A549 (cell line): Measurements from ENCODE around the gene ATXN7. TPM values are rescaled to one million over a fixed set of nuclear protein-coding genes. Genes with fewer than 3 reads are reported as not detected.

Source experiments
- ATAC-seq, 2 experiments: fragments of 200-7000 bp in 1 of 2; fragments of >200 bp in 1 of 2; cut with Nextera tagmentation in 1 of 2; cut with Tn5 transposase in 1 of 2; 3 replicates each; pipeline versions ENCODE4 v1.8.0 to v1.9.1; 2018 to 2020; ENCODE audit warnings: mild to moderate bottlenecking in 1 of 2, moderate library complexity in 1 of 2
- CTCF ChIA-PET: fragments of 300-600 bp; sonication (Branson Sonifier 250); formaldehyde crosslinking; extraction: SDS; loops from one replicate; lab custom pipeline; 2021; ENCODE audit warnings: antibody characterized with exemption, inconsistent platforms; lab: Yijun Ruan, JAX
- POLR2A ChIA-PET: fragments of 350-600 bp; formaldehyde crosslinking; extraction: SDS; loops from one replicate; lab custom pipeline; 2021; ENCODE audit warnings: antibody characterized with exemption, inconsistent platforms; lab: Yijun Ruan, JAX
- DNase-seq, 2 experiments: peaks; one replicate each; pipeline versions ENCODE4 v3.0.0 to v3.0.0-alpha.2; 2011 to 2016; ENCODE audit warnings: low read depth in 1 of 2, low spot score in 1 of 2
- FAIRE-seq: peaks from 2 replicates; lab custom pipeline; 2011; peaks lifted over from hg19 to GRCh38; lab: Jason Lieb, UNC
- H3K27ac ChIP-seq, 2 experiments: fragments of >200 bp; sonication (Bioruptor Twin); formaldehyde crosslinking; 3 replicates each; pipeline ENCODE4 v1.5.1; 2016 to 2017
- H3K4me1 ChIP-seq: fragments of >200 bp; sonication (Bioruptor Twin); formaldehyde crosslinking; 3 replicates; pipeline ENCODE4 v1.6.1; 2016
- H3K4me2 ChIP-seq: fragments of >200 bp; sonication (Bioruptor Twin); formaldehyde crosslinking; 3 replicates; pipeline ENCODE4 v1.6.1; 2016
- H3K4me3 ChIP-seq: fragments of >200 bp; sonication (Bioruptor Twin); formaldehyde crosslinking; 3 replicates; pipeline ENCODE4 v1.5.1; 2016
- H3K9me3 ChIP-seq: fragments of >200 bp; sonication (Bioruptor Twin); formaldehyde crosslinking; 3 replicates; pipeline ENCODE4 v1.6.1; 2016
- ATOH8 ChIP-seq: fragments of 250-450 bp; sonication (Bioruptor Pico); IDR thresholded peaks from 2 replicates; pipeline ENCODE4 v1.5.0; 2020; ENCODE audit warnings: low read depth, mild to moderate bottlenecking, moderate library complexity
- CBX2 ChIP-seq: fragments of 200-600 bp; sonication (generic); IDR thresholded peaks from 2 replicates; pipeline ENCODE4 v1.6.1; 2016; ENCODE audit warnings: low read depth, mild to moderate bottlenecking, borderline replicate concordance
- CHD2 ChIP-seq: fragments of 150-350 bp; IDR thresholded peaks from 2 replicates; pipeline ENCODE4 v1.6.1; 2014; ENCODE audit warnings: low read length; ENCODE audit not compliant: partially characterized antibody
- CHD4 ChIP-seq: fragments of 200-600 bp; sonication (generic); IDR thresholded peaks from 2 replicates; pipeline ENCODE4 v1.6.1; 2016; ENCODE audit warnings: antibody characterized with exemption, mild to moderate bottlenecking, borderline replicate concordance
- E2F6 ChIP-seq: IDR thresholded peaks from 2 replicates; pipeline ENCODE4 v1.6.1; 2012; ENCODE audit warnings: low read depth, borderline replicate concordance
- EHF ChIP-seq: fragments of 250-450 bp; sonication (Bioruptor Pico); IDR thresholded peaks from 2 replicates; pipeline ENCODE4 v1.5.0; 2020; ENCODE audit warnings: mild to moderate bottlenecking
- EHMT2 ChIP-seq: fragments of 200-600 bp; sonication (generic); IDR thresholded peaks from 2 replicates; pipeline ENCODE4 v1.6.1; 2016; ENCODE audit warnings: antibody characterized with exemption, low read depth, mild to moderate bottlenecking, moderate library complexity
- ESRRA ChIP-seq: fragments of 150-350 bp; IDR thresholded peaks from 2 replicates; pipeline ENCODE4 v1.6.1; 2014; ENCODE audit warnings: mild to moderate bottlenecking, low read length, borderline replicate concordance
- FOSB ChIP-seq: fragments of 250-450 bp; sonication (Bioruptor Pico); IDR thresholded peaks from 2 replicates; pipeline ENCODE4 v1.5.0; 2020; ENCODE audit warnings: mild to moderate bottlenecking, moderate library complexity
- FOSL2 ChIP-seq, 2 experiments: fragments of 450-650 bp in 1 of 2; fragments of >200 bp in 1 of 2; sonication (Bioruptor Twin) in 1 of 2; formaldehyde crosslinking; IDR thresholded peaks; 2 replicates each; pipeline versions ENCODE4 v1.5.0 to v1.6.1; 2016 to 2020; ENCODE audit warnings: mild to moderate bottlenecking in 1 of 2, moderate library complexity in 1 of 2
- FOXS1 ChIP-seq: fragments of 250-450 bp; sonication (Bioruptor Pico); IDR thresholded peaks from 2 replicates; pipeline ENCODE4 v1.5.0; 2020; ENCODE audit warnings: mild to moderate bottlenecking, moderate library complexity
- HOXB13 ChIP-seq: fragments of 250-450 bp; sonication (Bioruptor Pico); IDR thresholded peaks from 2 replicates; pipeline ENCODE4 v1.5.0; 2020; ENCODE audit warnings: low read depth, mild to moderate bottlenecking, moderate library complexity
- KDM1A ChIP-seq: fragments of 200-600 bp; sonication (generic); IDR thresholded peaks from 2 replicates; pipeline ENCODE4 v1.6.1; 2016; ENCODE audit warnings: low read depth, mild to moderate bottlenecking
- MYC ChIP-seq: IDR thresholded peaks from 2 replicates; pipeline ENCODE4 v1.6.1; 2012; ENCODE audit warnings: mild to moderate bottlenecking, inconsistent platforms, low read length, improper control_type of control experiment, borderline replicate concordance
- NR3C1 ChIP-seq: fragments of >200 bp; sonication (Bioruptor Twin); formaldehyde crosslinking; IDR thresholded peaks from 3 replicates; pipeline ENCODE4 v1.6.1; 2017
- PBX3 ChIP-seq: IDR thresholded peaks from 2 replicates; pipeline ENCODE4 v1.6.1; 2012
- PHF8 ChIP-seq: fragments of 200-600 bp; sonication (generic); IDR thresholded peaks from 2 replicates; pipeline ENCODE4 v1.6.1; 2016; ENCODE audit warnings: low read depth, mild to moderate bottlenecking, antibody characterized with exemption, moderate library complexity, borderline replicate concordance
- POLR2AphosphoS2 ChIP-seq: conservative IDR thresholded peaks from 2 replicates; pipeline ENCODE4 v1.6.1; 2012; ENCODE audit warnings: low read length, improper control_type of control experiment, inconsistent platforms
- RAD21 ChIP-seq, 2 experiments: fragments of >200 bp in 1 of 2; sonication (Bioruptor Twin) in 1 of 2; formaldehyde crosslinking in 1 of 2; IDR thresholded peaks in 1 of 2; conservative IDR thresholded peaks in 1 of 2; 2 replicates in 1 of 2; 3 replicates in 1 of 2; pipeline ENCODE4 v1.6.1; 2012 to 2018; ENCODE audit warnings: inconsistent platforms in 1 of 2
- RARB ChIP-seq: fragments of 250-450 bp; sonication (Bioruptor Pico); IDR thresholded peaks from 2 replicates; pipeline ENCODE4 v1.8.0; 2021; ENCODE audit warnings: mild to moderate bottlenecking, moderate library complexity
- RCOR1 ChIP-seq: fragments of 150-350 bp; IDR thresholded peaks from 2 replicates; pipeline ENCODE4 v1.6.1; 2014; ENCODE audit warnings: antibody characterized with exemption, low read length, low read depth
- REST ChIP-seq: fragments of 200-600 bp; sonication (generic); IDR thresholded peaks from 2 replicates; pipeline ENCODE4 v1.6.1; 2016; ENCODE audit warnings: antibody characterized with exemption, mild to moderate bottlenecking, moderate library complexity
- RFX5 ChIP-seq: fragments of 450-650 bp; IDR thresholded peaks from 2 replicates; pipeline ENCODE4 v1.7.1; 2014; ENCODE audit warnings: antibody characterized with exemption, mild to moderate bottlenecking, moderate library complexity
- RNF2 ChIP-seq: fragments of 200-600 bp; sonication (generic); IDR thresholded peaks from 2 replicates; pipeline ENCODE4 v1.6.1; 2016; ENCODE audit warnings: low read depth, mild to moderate bottlenecking, antibody characterized with exemption, moderate library complexity, borderline replicate concordance
- TFCP2L1 ChIP-seq: fragments of 250-450 bp; sonication (Bioruptor Pico); IDR thresholded peaks from 2 replicates; pipeline ENCODE4 v1.5.0; 2021; ENCODE audit warnings: mild to moderate bottlenecking
- WGBS: methylation state at CpG from one replicate; pipeline ENCODE4 v1.1.6; 2017; ENCODE audit errors: missing lambda C conversion rate; 5-methylcytosine and 5-hydroxymethylcytosine counted together
- polyA plus RNA-seq, 4 experiments: library from polyadenylated mRNA; depleted of rRNA in 3 of 4; stranded (reverse); fragments of >200 nt; fragmentation: RNase III in 1 of 4; extraction: RNeasy Plus Mini Kit Qiagen cat#74134 plus additional on column Dnase treatment in 1 of 4; gene quantifications; 2 replicates in 3 of 4; 3 replicates in 1 of 4; pipeline ENCODE4 v1.2.3, GENCODE V29; 2011 to 2017
- TF ChIP-seq, protein P1 (sequence below): fragments of >200 bp; sonication (Bioruptor Twin); formaldehyde crosslinking; IDR thresholded peaks from 2 replicates; pipeline ENCODE4 v1.6.1; 2016

ATXN7 gene
- polyA plus RNA-seq, 2 of the 4 experiments (the other 2 are of a cell fraction), result 5.4 to 7.3 TPM

GRCh38 chr3:63870615-63871005 lies 6.9 kb downstream of the ATXN7 start:
- ATAC-seq, result no peak
- 79% methylated on average over 2 of the region's 2 CpGs for WGBS
- no peak overlapping the region for H3K27ac ChIP-seq
- H3K9me3 ChIP-seq, result no peaks in the 10 kb centered on the region
- TF ChIP-seq ATOH8 (no peak), FOSL2 (IDR thresholded peaks at IDR 0.05) (no peak), FOSL2 (CRISPR knock-in tag; IDR thresholded peaks at IDR 0.05) (no peak), HOXB13 (CRISPR knock-in tag) (no peak), POLR2AphosphoS2 (no peak), RFX5 (no peak), MYC (no peak), ESRRA (no peak), CBX2 (no peak), EHF (CRISPR knock-in tag) (no peak)
- TF ChIP-seq, protein P1, sequence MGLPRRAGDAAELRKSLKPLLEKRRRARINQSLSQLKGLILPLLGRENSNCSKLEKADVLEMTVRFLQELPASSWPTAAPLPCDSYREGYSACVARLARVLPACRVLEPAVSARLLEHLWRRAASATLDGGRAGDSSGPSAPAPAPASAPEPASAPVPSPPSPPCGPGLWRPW, result no peak
- ChIA-PET POLR2A (no interaction called here), CTCF (no interaction called here)
- H3K4me2 ChIP-seq, result no peak overlapping the region
- no peak overlapping the region for H3K4me3 ChIP-seq
- H3K4me1 ChIP-seq, result no peaks in the 10 kb centered on the region
- FAIRE-seq, result no peak
- DNase-seq, result no peak

DNA sequence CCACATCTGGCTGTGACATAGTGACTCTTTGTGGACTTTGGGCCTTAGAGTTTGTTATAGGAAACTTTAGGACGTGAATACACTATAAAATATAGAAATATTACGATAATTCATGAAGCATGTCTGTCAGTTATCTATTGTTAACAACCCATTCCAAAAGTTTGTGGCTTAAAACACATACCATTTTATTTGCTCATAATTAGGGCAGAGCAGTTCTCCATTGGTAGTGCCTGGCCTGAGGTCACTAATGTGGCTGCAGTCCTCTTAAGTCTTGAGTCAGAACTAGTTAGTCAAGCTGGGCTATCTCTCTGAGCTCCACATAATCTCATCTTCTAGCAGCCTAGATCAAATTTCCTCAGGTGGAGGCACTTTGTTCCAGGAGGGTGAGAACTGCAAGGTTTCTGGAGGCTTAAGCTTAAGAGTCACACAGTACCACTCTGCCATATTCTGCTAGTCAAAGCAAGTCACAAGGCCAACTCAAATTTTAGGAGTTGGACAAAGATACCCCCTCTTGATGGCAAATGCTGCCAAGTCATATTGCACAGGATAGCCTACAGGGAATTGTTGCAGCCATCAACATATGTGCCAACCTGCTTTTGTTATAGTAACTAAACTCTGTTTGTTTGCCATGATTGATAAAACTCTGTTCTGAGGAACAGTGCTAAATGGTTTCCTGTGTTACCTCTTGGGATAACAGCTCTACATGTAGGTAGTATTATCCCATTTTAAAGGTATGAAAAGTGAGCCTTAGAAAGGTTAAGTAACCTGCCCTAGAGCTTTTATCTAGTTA lies 8.7 kb downstream of the ATXN7 start:
- ATAC-seq (no peak), DNase-seq (no peak), FAIRE-seq (no peak)
- TF ChIP-seq KDM1A (no peak), RNF2 (no peak), FOSL2 (IDR thresholded peaks at IDR 0.05) (no peak), FOSL2 (CRISPR knock-in tag; IDR thresholded peaks at IDR 0.05) (no peak), CHD4 (no peak)
- TF ChIP-seq, all 56 proteins: peak for 0
- Histone ChIP-seq H3K4me2 (no peak overlapping the region), H3K4me3 (no peak overlapping the region), H3K9me3 (no peaks in the 10 kb centered on the region), H3K27ac (no peak overlapping the region), H3K4me1 (no peaks in the 10 kb centered on the region)
- CTCF ChIA-PET, result no interaction called here
- WGBS, result 89% methylated on average over 2 of the region's 2 CpGs
- POLR2A ChIA-PET, result no interaction called here

- no peak for ATAC-seq
- no peak overlapping the region for H3K4me3 ChIP-seq
- 82% methylated on average over 3 of the region's 3 CpGs for WGBS
- H3K9me3 ChIP-seq, result no peaks in the 10 kb centered on the region
- FAIRE-seq, result no peak
- POLR2A ChIA-PET, result no interaction called here
- no peak overlapping the region for H3K27ac ChIP-seq
- no peak overlapping the region for H3K4me2 ChIP-seq
- DNase-seq, result no peak
- H3K4me1 ChIP-seq, result no peaks in the 10 kb centered on the region
- CTCF ChIA-PET, result no interaction called here
- no peak for TF ChIP-seq REST
- no peak for TF ChIP-seq ATOH8
- no peak for TF ChIP-seq FOXS1 (CRISPR knock-in tag)
- TF ChIP-seq RARB, result no peak
- no peak for TF ChIP-seq FOSB
- TF ChIP-seq PHF8, result no peak
- no peak for TF ChIP-seq CHD2
- no peak for TF ChIP-seq TFCP2L1 (CRISPR knock-in tag)
- no peak for TF ChIP-seq RAD21 (conservative IDR thresholded peaks at IDR 0.05 in 1 of 2, IDR thresholded peaks at IDR 0.05 in 1 of 2)
- TF ChIP-seq RFX5, result no peak
- TF ChIP-seq PBX3, result no peak
- no peak for TF ChIP-seq E2F6
- TF ChIP-seq NR3C1, result no peak
- TF ChIP-seq EHMT2, result no peak
- no peak for TF ChIP-seq RCOR1
Observed at GRCh38 chr3:63874769-63875168, 11.1 kb downstream of the ATXN7 start.
